Breast epithelium (tissue), 3 donors: ENCODE results near the gene FTCD.

Source experiments
- POLR2A ChIP-seq: fragments of 450-650 bp; IDR thresholded peaks from one replicate; pipeline ENCODE4 v1.6.1; 2016; ENCODE audit warnings: antibody characterized with exemption, mild to moderate bottlenecking, moderate library complexity
- TF ChIP-seq, protein P1 (sequence below), 3 donors: fragments of 450-650 bp; IDR thresholded peaks; one replicate each; pipeline ENCODE4 v1.5.1; 2016 to 2017; ENCODE audit warnings: antibody characterized with exemption in 3 of 3, mild to moderate bottlenecking in 3 of 3, moderate library complexity in 3 of 3

DNA sequence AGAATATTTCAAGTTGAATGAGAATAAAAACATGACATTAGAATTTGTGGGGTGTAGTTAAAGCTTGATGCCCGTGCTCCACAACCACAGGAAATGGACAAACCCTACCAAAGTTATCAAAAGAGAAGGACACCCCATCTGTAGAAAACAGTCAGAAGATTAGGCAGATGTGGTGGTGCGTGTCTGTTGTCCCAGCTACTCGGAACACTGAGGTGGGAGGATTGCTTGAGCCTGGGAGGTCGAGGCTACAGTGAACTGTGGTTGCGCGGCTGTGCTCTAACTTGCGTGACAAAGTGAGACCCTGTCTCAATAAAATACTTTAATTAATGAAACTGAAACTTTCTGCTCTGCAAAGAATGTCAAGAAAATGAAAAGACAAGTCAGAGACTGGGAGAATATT lies 30.3 kb upstream of the FTCD start:
- TF ChIP-seq, protein P1, sequence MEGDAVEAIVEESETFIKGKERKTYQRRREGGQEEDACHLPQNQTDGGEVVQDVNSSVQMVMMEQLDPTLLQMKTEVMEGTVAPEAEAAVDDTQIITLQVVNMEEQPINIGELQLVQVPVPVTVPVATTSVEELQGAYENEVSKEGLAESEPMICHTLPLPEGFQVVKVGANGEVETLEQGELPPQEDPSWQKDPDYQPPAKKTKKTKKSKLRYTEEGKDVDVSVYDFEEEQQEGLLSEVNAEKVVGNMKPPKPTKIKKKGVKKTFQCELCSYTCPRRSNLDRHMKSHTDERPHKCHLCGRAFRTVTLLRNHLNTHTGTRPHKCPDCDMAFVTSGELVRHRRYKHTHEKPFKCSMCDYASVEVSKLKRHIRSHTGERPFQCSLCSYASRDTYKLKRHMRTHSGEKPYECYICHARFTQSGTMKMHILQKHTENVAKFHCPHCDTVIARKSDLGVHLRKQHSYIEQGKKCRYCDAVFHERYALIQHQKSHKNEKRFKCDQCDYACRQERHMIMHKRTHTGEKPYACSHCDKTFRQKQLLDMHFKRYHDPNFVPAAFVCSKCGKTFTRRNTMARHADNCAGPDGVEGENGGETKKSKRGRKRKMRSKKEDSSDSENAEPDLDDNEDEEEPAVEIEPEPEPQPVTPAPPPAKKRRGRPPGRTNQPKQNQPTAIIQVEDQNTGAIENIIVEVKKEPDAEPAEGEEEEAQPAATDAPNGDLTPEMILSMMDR (IDR thresholded peaks at IDR 0.05), result no peak
- no peak for TF ChIP-seq POLR2A
